NCI-H2227 (cell line): ENCODE results near the gene TMEM170B.

Experiments used
- DNase-seq: peaks from one replicate; lab custom pipeline; 2025; ENCODE audit not compliant: unreplicated experiment; lab: John Stamatoyannopoulos, UW

The TMEM170B gene

DNA sequence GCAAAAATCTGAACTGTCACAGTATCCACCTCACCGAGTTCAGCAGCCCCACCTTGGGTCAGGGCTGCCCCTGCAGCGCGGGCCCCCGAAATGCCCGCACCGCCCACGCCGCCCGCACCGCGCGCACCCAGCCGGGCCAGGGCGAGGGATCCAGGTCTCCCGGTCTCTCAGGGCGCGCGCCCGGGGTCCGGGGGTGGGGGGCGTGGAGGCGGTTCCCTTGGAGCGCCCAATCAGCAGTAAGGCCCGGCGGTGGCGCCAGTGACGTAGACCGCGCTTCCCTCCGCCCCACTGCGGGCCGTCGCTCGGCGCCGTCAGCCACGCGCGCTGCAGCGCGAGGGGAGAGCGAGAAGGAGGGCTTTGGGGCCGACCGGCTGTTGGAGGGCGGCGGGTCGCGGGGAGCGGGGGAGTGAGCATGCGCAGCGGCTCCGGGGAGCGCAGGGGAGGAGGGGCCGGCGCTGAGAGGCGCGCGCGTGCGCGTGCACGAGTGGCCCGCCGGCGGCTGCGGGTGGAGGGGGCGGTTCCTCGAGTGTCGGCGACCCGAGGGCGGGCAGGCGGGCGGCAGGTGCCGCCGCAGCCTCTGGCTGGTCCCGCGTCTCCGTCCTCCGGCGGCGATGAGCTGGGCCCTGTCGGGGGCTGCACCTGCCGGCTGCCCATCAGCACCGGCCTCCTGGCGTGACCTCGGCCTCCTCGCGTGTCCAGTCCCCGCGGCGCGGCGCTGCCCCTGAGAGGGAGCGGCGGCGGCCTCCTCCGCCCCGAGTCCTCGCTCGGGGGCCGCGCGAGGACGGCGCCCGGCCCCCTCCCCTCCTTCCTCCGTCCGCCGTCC is at the start of gene TMEM170B:
TSS of gene TMEM170B (plus strand) at position 521 of the 823 bp plus-strand sequence. CDS start 529 bp downstream, outside the sequence.
- peak; percentile 98 for DNase-seq

- no peak for DNase-seq
These were observed 46.6 kb upstream of the TMEM170B start for GRCh38 chr6:11490996-11491395.

DNA sequence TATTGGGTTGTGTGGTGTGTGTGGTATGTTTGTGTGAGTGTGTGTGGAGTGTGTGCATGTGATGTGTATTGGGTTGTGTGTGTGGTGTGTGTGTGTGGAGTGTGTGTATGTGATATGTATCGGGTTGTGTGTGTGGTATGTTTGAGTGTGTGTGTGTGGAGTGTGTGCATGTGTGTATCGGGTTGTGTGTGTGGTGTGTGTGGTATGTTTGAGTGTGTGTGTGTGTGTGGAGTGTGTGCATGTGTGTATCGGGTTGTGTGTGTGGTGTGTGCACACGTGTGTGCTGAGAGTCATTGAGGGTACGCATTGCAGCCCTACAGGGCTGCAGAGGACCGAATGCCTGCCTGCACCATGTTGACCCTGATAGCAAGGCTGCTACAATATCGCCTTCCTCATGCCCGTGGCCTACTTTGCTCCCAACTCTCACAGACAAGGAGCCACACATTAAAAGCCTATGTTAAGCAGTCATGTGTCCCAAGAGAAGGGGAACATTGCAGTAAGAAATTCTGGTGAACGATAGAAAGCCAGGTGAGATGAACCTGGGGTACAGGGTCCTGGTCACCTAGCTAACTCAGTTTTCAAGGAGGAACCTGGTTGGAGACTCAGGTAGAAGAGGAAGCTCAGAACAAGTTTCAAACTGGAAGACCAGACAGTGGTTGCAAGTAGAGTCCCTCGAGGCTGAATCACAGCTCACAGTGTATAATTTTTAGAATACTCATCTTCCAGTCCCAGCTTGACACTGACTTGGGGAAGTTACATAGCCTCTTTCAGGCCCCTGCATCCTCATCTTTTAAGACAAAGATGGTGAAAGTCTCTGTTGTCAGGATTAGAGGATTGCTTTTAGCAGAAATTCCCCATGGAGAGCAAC is 45.7 kb upstream of the TMEM170B start:
- DNase-seq, result no peak

DNA sequence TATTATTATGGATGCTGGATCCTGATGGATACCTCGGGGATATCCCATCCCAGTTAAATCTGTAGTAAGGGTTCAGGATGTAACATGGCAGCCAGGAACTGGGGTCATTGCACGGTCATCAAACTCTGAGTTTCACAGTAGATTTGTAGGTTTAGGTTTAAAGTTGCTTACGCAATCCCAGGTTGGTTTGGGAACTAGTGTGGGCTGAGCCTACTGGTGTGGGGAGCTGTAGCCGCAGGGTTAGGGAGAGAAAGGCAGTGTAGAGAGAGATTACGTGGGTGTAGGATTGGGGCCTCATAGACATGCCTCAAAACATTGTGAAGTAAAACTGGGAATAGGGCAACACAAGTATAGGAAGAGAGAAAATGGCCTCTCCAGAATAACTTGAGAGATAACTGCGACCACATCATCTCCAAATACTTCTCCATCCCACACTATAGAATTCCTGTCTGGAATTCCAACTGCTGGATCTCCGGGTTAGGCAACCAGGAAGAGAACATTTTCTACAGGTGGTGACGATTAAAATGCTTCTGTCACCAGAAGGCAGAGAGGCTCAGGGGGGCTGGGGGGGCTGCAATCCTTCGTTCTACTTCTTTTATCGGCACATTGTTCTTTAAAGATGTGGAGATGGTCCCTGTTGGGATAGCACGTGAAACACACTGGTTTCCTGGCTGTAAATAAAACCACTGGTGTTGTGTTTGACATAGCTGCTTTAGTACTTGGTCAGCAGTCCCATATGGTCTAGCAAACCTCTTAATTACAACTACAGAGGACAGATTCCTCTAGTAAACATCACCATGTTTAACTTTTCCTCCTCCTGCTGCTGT is 44.9 kb upstream of the TMEM170B start:
- no peak for DNase-seq

- no peak for DNase-seq
These were observed 43.6 kb upstream of the TMEM170B start for GRCh38 chr6:11493974-11494373.

GRCh38 chr6:11494786-11495564 is 42.6 kb upstream of the TMEM170B start:
- no peak for DNase-seq

GRCh38 chr6:11495565-11496145 is 41.9 kb upstream of the TMEM170B start:
- DNase-seq, result no peak

- DNase-seq, result peak; percentile 83
These were observed 41.1 kb upstream of the TMEM170B start for GRCh38 chr6:11496152-11497060.

DNA sequence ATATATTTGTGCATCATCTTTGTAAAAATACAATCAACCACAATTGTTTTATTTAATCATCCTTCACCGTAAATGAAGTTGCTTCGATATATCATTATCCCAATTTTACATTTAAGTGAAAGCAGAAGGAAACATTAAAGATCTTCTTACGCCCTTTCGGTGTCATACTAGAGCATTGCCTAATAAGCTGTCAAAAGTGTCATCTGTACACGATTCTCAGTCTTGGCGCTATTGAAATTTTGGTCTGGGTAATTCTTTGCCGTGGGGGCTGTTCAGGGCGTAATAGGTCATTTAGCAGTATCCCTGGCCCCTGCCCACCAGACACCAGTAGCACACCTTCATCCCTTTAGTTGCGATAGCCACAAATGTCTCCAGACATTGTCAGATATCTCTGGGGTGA is 40.4 kb upstream of the TMEM170B start:
- DNase-seq, result no peak

- no peak for DNase-seq
These were observed 39.7 kb upstream of the TMEM170B start for GRCh38 chr6:11497881-11498280.

DNA sequence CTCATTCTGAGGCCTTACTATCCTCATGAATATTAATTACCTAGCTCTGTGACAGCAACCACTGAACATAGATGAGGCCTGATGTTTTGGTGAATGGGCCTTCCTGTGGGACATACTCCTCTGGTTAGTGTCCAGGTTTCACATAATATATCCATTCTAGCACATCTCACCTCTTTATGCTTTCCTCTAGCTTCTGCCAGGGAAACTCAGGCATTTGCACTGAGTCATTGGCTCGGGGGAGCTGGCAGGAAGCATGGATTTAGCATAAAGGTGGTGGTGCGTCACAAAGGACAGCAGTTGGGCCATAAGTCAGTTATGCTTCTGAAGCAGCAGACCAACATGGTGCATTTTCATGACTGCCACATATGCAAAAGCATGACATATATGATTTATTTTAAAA is 37.5 kb upstream of the TMEM170B start:
- DNase-seq, result no peak

DNA sequence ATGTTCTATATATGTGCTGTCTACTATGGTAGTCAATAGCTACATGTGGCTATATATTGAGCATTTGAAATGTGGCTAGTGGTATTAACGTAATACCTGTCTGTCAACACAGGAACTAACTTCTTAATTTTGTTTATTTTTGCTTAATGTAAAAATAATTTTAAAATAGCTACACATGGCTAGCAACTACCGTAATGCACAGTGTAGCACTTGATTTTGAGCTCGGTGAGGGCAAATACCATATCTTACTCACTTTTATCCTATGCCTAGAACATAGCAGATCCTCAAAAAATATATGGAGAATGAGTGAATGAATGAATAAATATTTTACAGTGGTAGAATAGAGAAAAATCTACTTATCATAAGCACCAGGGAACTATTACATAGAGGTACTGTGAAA is 28.1 kb upstream of the TMEM170B start:
- DNase-seq, result no peak

- DNase-seq, result no peak
These were observed 22.9 kb upstream of the TMEM170B start for GRCh38 chr6:11514672-11515071.

DNA sequence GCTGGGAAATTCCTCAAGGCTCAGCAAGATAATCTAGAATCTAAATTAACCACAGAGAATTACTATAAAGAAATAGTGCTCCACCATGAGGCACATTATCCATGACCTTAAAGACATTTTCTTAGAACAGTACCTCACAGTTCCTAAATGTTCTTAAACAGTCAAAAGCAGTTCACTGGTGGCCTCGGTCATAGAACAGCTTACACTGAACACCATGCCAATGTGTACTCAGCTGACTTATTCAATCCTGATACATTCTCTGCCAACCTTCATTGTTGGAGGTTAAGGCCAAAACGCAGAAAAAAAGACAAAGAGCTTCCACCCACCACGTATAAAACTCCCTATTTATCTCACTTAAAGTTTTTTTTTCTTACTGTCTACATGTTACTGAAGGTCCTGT is 21.8 kb upstream of the TMEM170B start:
- no peak for DNase-seq

DNA sequence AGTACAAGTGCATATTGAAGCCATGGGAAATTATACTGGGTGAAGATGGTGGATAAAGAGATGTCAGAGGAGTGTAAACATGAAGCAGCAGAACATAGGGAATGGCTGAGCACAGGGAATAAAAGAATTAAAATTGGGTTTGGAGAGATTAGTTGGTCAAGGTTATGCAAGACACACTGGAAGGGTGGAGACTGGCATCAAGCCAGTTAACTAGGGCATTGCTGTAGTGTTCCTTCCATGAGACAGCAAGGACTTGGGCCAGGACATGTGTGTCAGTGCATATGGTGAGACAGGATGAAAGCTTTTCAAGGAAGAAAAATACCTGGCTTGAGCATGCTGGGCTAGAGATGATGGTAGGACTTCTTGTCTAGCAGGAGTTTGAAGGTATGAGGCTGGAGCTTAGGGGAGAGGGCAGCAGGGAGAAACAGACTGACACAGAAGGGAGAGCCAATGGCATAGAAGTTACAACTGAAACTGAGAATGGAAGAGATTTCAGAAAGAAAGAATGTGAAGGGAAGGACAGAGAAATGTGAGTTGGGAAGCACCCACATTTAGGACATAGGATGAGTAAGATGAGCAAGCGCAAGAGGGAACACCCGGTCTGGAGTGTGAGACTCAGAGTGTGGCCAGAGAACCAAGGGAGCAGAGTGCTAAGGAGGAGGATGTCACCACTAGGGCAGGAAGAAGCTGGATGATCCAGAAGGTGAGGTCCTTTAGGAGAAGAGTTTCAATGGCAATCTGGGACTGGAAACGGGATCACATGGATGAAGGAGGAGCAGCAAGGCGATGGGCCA is 14.5 kb upstream of the TMEM170B start:
- no peak for DNase-seq

DNA sequence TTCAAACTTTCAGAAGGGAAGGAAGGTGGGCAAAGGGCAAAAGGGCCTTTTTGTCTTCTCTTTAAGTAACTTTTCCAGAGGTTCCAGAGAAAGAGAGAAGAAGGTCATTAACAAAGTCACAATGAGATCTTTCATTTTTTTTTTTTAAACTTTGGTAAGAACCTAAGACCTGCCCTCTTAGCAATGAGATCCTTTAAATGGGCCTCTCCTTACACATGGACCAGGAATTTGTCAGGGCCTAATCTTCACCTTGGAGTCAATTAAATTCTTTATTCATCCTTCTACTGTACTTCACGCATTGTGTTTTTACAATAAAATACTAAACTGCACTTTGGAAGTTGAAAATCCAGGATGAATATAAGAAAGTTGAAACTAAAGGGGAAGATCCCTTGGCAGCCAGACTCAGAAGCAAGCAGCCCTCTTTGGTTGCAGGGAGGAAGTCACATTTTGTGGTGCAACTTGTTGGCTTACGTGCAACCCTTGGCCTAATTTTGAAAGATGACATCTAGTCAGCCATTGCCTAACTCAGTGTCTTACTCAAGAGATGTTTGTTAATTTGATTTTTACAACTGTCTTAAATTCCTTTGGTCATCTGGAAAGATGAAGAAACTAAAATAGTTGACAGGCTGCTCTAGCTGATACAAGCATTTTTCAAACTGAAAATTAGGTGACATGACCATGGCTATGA is 11.9 kb upstream of the TMEM170B start:
- no peak for DNase-seq

DNA sequence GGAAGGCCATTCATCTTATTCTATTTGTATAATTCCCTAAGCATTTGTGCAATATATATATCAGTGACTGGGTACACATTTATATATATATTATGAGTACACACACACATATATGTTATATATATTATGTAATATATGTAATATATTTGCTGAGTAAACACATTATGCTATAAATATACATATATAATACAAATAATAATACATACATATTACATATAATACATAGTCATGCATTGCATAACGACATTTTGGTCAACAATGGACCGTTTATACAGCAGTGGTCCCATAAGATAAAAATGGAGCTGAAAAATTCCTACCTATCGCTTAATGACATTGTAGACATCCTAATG is 11.4 kb upstream of the TMEM170B start:
- no peak for DNase-seq
